Adrenal gland (tissue), 5 donors: Measurements from ENCODE around the gene CCNY.

ENCODE experiments used
- POLR2A ChIP-seq, 2 donors: fragments of 450-650 bp; IDR thresholded peaks; one replicate each; pipeline ENCODE4 v1.6.1; 2017; ENCODE audit warnings: antibody characterized with exemption in 2 of 2, mild to moderate bottlenecking in 2 of 2, moderate library complexity in 1 of 2
- TF ChIP-seq, protein P1 (sequence below), 6 experiments: fragments of 450-650 bp in 4 of 6; fragments of 200-600 bp in 2 of 6; sonication (generic) in 1 of 6; IDR thresholded peaks; 1 replicate in 5 of 6; 2 replicates in 1 of 6; pipeline versions ENCODE4 v1.5.1 to v1.8.0; 2016 to 2021; ENCODE audit warnings: antibody characterized with exemption in 6 of 6, mild to moderate bottlenecking in 2 of 6, moderate library complexity in 1 of 6
- donor health status: DM: no; HTN: no; CAD: no.

DNA sequence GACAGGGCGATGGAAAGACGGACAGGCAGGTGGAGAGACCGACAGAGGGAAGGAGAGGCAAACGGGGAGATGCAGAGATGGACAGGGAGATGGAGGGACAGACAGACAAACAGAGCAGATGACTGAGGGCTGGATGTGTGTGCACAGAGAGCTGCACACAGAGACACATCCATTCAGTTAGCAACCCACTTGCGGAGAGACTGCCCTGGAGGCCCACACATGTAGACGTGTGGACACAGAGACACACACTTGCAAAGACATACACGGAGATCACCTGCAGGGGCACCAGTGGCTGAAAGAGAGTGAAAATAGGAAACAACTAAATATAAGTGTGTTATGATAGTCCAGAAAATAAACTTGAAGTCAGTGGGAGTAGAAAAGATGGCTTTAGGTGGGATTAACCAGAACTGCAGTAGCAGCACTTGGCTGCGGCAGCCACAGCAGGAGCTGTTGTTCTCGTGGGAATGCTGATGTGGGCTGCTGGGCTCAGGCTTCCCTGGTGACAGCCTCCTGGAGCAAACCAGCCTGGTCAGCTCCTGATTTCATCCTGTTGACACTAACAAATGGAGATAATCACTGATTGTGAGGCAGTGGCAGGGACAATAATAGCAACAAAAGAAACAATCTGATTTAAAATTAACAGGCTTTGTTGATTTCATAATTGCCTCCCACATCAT lies 134.1 kb downstream of the CCNY start:
- TF ChIP-seq, protein P1, sequence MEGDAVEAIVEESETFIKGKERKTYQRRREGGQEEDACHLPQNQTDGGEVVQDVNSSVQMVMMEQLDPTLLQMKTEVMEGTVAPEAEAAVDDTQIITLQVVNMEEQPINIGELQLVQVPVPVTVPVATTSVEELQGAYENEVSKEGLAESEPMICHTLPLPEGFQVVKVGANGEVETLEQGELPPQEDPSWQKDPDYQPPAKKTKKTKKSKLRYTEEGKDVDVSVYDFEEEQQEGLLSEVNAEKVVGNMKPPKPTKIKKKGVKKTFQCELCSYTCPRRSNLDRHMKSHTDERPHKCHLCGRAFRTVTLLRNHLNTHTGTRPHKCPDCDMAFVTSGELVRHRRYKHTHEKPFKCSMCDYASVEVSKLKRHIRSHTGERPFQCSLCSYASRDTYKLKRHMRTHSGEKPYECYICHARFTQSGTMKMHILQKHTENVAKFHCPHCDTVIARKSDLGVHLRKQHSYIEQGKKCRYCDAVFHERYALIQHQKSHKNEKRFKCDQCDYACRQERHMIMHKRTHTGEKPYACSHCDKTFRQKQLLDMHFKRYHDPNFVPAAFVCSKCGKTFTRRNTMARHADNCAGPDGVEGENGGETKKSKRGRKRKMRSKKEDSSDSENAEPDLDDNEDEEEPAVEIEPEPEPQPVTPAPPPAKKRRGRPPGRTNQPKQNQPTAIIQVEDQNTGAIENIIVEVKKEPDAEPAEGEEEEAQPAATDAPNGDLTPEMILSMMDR (IDR thresholded peaks at IDR 0.05), result no peak
- no peak for TF ChIP-seq POLR2A (IDR thresholded peaks at IDR 0.05)
